Nephron progenitor cell (in vitro differentiated cells): ENCODE results near the gene CFAP61.
"Not testable (repeated sequence)": the region's sequence is repeated elsewhere in the genome, so short reads cannot be mapped to it uniquely, and the experiment has no call there.

Experiments
- DNase-seq: peaks from one replicate; pipeline ENCODE4 v3.0.0; 2021
- H3K27ac Mint-ChIP-seq: 2 replicates; pipeline ENCODE4 v1.8.0; 2021; ENCODE audit warnings: mild to moderate bottlenecking, moderate library complexity, mixed read lengths
- H3K27me3 Mint-ChIP-seq: 2 replicates; pipeline ENCODE4 v1.8.0; 2021; ENCODE audit warnings: mild to moderate bottlenecking, low read depth, mixed read lengths; ENCODE audit not compliant: poor library complexity
- H3K36me3 Mint-ChIP-seq: 2 replicates; pipeline ENCODE4 v1.8.0; 2021; ENCODE audit warnings: low read depth, mixed read lengths
- H3K4me1 Mint-ChIP-seq: 2 replicates; pipeline ENCODE4 v1.8.0; 2021; ENCODE audit warnings: mixed read lengths
- H3K4me3 Mint-ChIP-seq: 2 replicates; pipeline ENCODE4 v1.8.0; 2021; ENCODE audit warnings: mild to moderate bottlenecking, moderate library complexity, mixed read lengths
- H3K9me3 Mint-ChIP-seq: 2 replicates; pipeline ENCODE4 v1.8.0; 2021; ENCODE audit warnings: mild to moderate bottlenecking, moderate library complexity, mixed read lengths
- TF ChIP-seq, protein P1 (sequence below): fragments of 200-600 bp; sonication (generic); IDR thresholded peaks from 2 replicates; pipeline ENCODE4 v1.5.0; 2021; ENCODE audit warnings: antibody characterized with exemption

The CFAP61 gene

DNA sequence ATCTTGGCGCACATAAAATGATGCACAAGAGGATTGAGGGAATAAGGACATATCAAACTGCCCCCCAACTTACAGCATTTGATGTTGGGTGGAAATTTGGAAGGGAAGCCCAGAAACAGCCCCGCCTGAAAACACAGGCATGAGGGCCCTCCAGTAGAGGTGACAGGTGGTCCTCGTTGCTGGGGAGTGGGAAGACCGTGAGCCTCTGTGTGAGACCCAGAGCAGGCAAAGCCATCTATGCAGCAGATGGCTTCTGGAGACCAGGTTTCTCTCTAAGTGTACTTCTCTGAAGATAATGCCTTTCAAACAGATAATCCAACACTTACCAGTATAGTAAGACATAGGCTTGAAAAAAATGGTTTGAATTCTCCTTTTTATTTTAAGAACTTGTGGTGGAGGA is 183.3 kb downstream of the CFAP61 start:
- no peaks in the 10 kb centered on the region for H3K9me3 Mint-ChIP-seq
- H3K36me3 Mint-ChIP-seq = no peaks in the 10 kb centered on the region
- TF ChIP-seq, protein P1, sequence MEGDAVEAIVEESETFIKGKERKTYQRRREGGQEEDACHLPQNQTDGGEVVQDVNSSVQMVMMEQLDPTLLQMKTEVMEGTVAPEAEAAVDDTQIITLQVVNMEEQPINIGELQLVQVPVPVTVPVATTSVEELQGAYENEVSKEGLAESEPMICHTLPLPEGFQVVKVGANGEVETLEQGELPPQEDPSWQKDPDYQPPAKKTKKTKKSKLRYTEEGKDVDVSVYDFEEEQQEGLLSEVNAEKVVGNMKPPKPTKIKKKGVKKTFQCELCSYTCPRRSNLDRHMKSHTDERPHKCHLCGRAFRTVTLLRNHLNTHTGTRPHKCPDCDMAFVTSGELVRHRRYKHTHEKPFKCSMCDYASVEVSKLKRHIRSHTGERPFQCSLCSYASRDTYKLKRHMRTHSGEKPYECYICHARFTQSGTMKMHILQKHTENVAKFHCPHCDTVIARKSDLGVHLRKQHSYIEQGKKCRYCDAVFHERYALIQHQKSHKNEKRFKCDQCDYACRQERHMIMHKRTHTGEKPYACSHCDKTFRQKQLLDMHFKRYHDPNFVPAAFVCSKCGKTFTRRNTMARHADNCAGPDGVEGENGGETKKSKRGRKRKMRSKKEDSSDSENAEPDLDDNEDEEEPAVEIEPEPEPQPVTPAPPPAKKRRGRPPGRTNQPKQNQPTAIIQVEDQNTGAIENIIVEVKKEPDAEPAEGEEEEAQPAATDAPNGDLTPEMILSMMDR = no peak
- H3K27ac Mint-ChIP-seq = no peak overlapping the region
- H3K27me3 Mint-ChIP-seq = peaks cover 16% of the 10 kb centered on the region
- no peak for DNase-seq
- no peak overlapping the region for H3K4me3 Mint-ChIP-seq
- H3K4me1 Mint-ChIP-seq = no peaks in the 10 kb centered on the region

DNA sequence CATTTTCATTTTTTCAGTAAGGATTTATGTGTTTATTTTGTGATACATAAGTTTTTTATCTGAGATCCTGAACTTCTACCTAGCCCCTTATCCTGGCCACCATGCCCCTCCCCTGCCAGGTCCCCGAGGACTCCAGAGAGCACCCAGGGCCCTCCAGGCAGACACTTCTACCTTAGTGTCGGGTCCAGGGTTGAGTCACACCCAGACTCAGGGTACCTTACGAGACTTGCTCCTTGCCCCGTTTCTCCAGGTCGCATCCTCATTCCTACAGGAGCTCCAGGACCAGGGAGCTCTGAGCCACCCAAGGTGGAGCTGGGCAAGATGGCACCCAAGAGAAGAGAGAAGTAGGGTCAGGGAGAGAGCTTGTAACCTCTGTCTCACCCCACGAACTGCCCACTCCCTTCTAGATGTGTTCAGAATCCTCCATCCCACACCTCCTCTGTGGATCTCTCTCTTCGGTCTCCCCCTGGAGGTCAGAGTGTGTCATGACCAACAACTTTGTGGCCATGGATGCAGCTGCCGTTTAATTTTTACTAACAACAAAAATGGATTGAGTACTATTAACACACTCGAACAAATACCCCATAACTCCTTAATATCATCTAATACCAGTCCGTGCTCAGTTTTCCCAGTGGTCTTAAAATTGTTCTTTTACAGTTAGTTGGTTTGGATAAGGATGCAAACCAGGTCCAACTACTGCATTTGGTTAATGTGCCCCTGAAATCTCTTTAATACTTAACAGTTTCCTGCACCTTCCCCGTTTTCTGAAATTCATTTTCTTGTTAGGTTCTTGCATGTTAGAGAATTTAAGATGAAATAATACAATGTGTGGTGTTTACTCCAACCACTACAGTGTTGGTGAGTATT is 185.0 kb downstream of the CFAP61 start:
- Mint-ChIP-seq H3K27ac (no peak overlapping the region), H3K36me3 (no peaks in the 10 kb centered on the region), H3K9me3 (no peaks in the 10 kb centered on the region), H3K27me3 (peaks cover 19% of the 10 kb centered on the region), H3K4me3 (no peak overlapping the region), H3K4me1 (no peaks in the 10 kb centered on the region)
- TF ChIP-seq, protein P1 = peak; percentile 69
- peak; percentile 54 for DNase-seq

DNA sequence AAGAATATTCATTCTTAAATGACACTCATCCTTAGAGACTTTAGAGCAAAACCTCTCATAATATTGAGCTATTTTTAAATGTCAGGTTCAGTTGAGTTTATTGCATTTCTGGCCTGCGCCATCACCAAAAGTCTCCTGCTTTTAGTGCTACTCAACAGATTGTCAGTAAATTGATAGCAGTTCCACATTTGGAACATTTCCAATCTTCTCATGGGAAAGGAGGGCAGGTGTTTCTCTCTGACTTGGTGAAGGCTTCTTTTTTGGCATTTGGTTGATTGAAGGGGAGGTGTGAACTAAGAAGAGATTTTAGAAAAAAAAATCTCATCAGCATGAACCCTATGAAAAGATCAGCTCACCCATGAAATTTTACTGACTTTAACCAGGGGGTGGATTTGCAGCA is 189.6 kb downstream of the CFAP61 start:
- DNase-seq = no peak
- TF ChIP-seq, protein P1 = no peak
- H3K27me3 Mint-ChIP-seq = peaks cover 15% of the 10 kb centered on the region
- no peak overlapping the region for H3K27ac Mint-ChIP-seq
- H3K9me3 Mint-ChIP-seq = peaks cover 25% of the 10 kb centered on the region
- peaks cover 6% of the 10 kb centered on the region for H3K36me3 Mint-ChIP-seq
- H3K4me3 Mint-ChIP-seq = no peak overlapping the region
- H3K4me1 Mint-ChIP-seq = no peaks in the 10 kb centered on the region

DNA sequence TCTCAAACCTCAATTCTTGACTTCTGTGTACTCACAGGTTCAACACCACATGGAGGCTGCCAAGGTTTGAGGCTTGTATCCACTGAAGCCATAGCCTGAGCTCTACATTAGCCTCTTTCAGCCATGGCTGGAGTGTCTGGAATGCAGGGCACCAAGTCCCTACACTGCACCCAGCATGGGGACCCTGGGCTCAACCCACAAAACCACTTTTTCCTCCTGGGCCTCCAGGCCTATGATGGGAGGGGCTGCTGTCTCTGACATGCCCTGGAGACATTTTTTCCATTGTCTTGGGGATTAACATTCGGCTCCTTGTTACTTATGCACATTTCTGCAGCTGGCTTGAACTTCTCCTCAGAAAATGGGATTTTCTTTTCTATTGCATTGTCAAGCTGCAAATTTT is 192.1 kb downstream of the CFAP61 start:
- H3K4me1 Mint-ChIP-seq, H3K27ac Mint-ChIP-seq, H3K4me3 Mint-ChIP-seq, DNase-seq, H3K36me3 Mint-ChIP-seq: not testable (repeated sequence)
- peaks cover 25% of the 10 kb centered on the region for H3K9me3 Mint-ChIP-seq
- H3K27me3 Mint-ChIP-seq = peaks cover 17% of the 10 kb centered on the region

DNA sequence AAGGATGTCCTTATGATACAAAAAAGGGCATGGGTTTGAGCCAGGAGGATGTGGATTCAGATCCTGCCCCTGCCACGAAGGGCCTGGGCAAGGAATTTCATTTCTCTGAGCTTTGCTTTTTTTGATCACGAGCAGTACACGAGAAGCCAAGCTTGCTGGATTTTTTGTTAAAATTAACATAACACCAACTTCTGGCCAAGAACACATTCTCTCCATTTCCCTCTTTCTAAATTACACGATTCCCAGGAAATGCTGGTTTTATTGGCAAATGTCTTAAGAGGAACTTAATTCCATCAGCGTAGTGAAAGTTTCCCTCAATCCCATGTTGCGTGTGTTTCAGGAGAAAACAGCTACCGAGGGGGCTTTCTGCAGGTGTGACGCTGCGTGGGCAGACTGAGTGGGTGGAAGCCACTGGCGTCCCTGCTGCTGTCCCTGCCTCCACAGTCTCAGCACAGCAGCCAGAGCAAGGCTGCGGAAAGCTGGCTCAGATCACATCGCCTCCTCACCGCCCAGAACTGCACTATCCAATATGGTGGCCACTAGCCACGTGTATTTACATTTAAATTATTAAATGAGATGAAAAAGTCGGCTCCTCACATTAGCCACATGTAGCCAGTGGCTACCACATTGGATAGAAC is 194.8 kb downstream of the CFAP61 start:
- H3K4me3 Mint-ChIP-seq = no peak overlapping the region
- no peak overlapping the region for H3K27ac Mint-ChIP-seq
- TF ChIP-seq, protein P1 = no peak
- peaks cover 6% of the 10 kb centered on the region for H3K36me3 Mint-ChIP-seq
- H3K9me3 Mint-ChIP-seq = peaks cover 25% of the 10 kb centered on the region
- H3K27me3 Mint-ChIP-seq = peaks cover 3% of the 10 kb centered on the region
- no peak for DNase-seq
- no peaks in the 10 kb centered on the region for H3K4me1 Mint-ChIP-seq

DNA sequence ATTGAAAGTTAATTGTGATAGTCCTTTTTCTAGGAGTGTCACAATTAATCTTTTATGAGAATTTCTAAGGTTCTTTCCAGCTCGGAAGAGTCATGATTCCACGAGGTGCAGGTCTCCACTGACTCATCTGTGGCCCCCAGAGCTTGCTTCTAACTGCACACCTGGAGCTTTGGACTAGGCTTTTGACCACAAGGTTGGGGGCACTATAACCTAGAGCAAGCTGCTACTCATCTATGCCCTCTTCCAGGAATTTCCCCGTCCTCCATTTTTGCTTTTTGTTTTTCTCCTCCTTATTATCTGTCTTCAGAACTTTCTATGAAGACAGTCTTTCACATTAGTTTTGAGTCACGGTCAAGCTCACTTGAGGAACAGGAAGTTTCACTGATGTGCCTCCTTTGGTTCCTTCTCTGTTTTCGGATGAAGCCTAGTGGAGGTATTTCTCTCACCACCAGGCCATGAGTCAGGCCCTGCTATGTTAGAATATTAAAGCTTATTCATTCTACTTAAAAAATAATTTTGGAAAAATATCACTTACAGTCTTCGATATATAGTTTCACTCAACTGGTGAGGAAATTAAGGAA is 196.4 kb downstream of the CFAP61 start:
- H3K27me3 Mint-ChIP-seq = peaks cover 3% of the 10 kb centered on the region

More for the DNA sequence above, 196.4 kb downstream of the CFAP61 start:
- Mint-ChIP-seq H3K27ac (no peak overlapping the region), H3K4me1 (no peaks in the 10 kb centered on the region), H3K4me3 (no peak overlapping the region), H3K36me3 (peaks cover 6% of the 10 kb centered on the region), H3K9me3 (peaks cover 19% of the 10 kb centered on the region)
- TF ChIP-seq, protein P1 = no peak
- DNase-seq = no peak
